HepG2 (cell line): ENCODE measurements around the gene MRPL42.

Experiments used
- FOXM1 ChIP-seq: sonication (generic); formaldehyde crosslinking; IDR thresholded peaks from 2 replicates; pipeline ENCODE4 v1.5.0; 2020; ENCODE audit warnings: missing genetic modification reagents
- JUND ChIP-seq: sonication (generic); formaldehyde crosslinking; IDR thresholded peaks from 2 replicates; pipeline ENCODE4 v1.8.0; 2022; ENCODE audit warnings: mild to moderate bottlenecking, missing genetic modification reagents
- KLF16 ChIP-seq, 2 experiments: sonication (generic) in 1 of 2; formaldehyde crosslinking in 1 of 2; IDR thresholded peaks; 2 replicates each; pipeline versions ENCODE4 v1.6.1 to v1.8.0; 2016 to 2023; ENCODE audit warnings: missing genetic modification reagents in 2 of 2, missing compliant biosample characterization in 1 of 2
- NAIF1 ChIP-seq: sonication (generic); formaldehyde crosslinking; IDR thresholded peaks from 2 replicates; pipeline ENCODE4 v1.5.0; 2020; ENCODE audit warnings: mild to moderate bottlenecking, missing genetic modification reagents, borderline replicate concordance
- POLR2A ChIP-seq, 2 experiments: IDR thresholded peaks; 2 replicates each; pipeline ENCODE4 v1.6.1; 2011; ENCODE audit warnings: low read depth in 2 of 2, low read length in 2 of 2, mild to moderate bottlenecking in 1 of 2, moderate library complexity in 1 of 2; ENCODE audit not compliant: insufficient read depth in 1 of 2
- POLR2AphosphoS5 ChIP-seq: IDR thresholded peaks from 2 replicates; pipeline ENCODE4 v1.6.1; 2012; ENCODE audit warnings: low read depth, low read length
- TCF7L2 ChIP-seq: IDR thresholded peaks from 2 replicates; pipeline ENCODE4 v1.6.1; 2011; ENCODE audit warnings: mild to moderate bottlenecking, low read depth, low read length, moderate library complexity
- TP53 ChIP-seq: sonication (generic); formaldehyde crosslinking; conservative IDR thresholded peaks from 2 replicates; pipeline ENCODE4 v1.4.0; 2020; ENCODE audit warnings: missing genetic modification reagents
- ZZZ3 ChIP-seq: sonication (generic); formaldehyde crosslinking; IDR thresholded peaks from 2 replicates; pipeline ENCODE4 v1.4.0; 2020; ENCODE audit warnings: missing genetic modification reagents, mild to moderate bottlenecking, borderline replicate concordance
- TF ChIP-seq, protein P1 (sequence below): sonication (generic); formaldehyde crosslinking; IDR thresholded peaks from 2 replicates; pipeline ENCODE4 v1.5.0; 2020; ENCODE audit warnings: mild to moderate bottlenecking, missing genetic modification reagents, moderate library complexity
- TF ChIP-seq, protein P2 (sequence below): sonication (generic); formaldehyde crosslinking; IDR thresholded peaks from 2 replicates; pipeline ENCODE4 v1.8.1; 2023; ENCODE audit warnings: mild to moderate bottlenecking, moderate library complexity, missing genetic modification reagents

DNA sequence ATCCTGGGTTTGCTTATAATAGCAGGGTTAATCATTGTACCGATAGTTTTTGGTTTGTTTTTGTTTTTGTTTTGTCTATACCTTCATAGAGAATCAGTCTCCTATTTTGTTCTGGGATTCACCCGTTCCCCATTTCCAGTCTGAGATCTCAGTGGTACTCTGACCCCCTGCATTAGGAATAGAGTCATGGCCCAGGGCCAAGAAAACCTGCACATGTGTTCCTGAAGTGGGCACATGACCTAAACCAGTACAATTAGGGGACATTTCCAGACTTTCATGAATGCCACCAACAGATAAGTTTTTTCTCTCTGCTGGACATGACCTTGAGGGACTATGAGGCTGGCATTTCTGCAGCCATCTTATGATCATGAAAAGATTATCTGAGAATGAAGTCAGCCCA lies 52.5 kb downstream of the MRPL42 start:
- TF ChIP-seq ZZZ3 (CRISPR knock-in tag), result no peak
- TF ChIP-seq, protein P1, sequence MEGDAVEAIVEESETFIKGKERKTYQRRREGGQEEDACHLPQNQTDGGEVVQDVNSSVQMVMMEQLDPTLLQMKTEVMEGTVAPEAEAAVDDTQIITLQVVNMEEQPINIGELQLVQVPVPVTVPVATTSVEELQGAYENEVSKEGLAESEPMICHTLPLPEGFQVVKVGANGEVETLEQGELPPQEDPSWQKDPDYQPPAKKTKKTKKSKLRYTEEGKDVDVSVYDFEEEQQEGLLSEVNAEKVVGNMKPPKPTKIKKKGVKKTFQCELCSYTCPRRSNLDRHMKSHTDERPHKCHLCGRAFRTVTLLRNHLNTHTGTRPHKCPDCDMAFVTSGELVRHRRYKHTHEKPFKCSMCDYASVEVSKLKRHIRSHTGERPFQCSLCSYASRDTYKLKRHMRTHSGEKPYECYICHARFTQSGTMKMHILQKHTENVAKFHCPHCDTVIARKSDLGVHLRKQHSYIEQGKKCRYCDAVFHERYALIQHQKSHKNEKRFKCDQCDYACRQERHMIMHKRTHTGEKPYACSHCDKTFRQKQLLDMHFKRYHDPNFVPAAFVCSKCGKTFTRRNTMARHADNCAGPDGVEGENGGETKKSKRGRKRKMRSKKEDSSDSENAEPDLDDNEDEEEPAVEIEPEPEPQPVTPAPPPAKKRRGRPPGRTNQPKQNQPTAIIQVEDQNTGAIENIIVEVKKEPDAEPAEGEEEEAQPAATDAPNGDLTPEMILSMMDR (CRISPR knock-in tag), result no peak
- TF ChIP-seq JUND (CRISPR knock-in tag), result no peak
- no peak for TF ChIP-seq FOXM1 (CRISPR knock-in tag)
- TF ChIP-seq NAIF1, result no peak
- TF ChIP-seq, protein P2, sequence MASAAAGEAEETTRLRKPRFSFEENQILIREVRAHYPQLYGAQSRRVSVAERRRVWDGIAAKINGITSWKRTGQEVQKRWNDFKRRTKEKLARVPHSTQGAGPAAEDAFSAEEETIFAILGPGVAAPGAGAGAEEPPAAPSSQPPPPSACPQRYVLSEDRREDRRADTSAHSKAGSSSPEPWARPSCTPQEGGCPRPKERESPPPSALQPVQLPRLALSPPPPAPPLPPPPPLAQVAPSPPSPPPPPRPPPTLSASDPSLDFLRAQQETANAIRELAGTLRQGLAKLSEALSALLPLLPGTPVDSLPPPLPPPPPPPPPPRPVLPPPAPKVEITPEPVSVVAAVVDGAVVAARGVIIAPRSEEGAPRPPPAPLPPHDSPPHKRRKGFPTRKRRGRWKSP (CRISPR knock-in tag), result no peak
- no peak for TF ChIP-seq TP53
- no peak for TF ChIP-seq POLR2A (IDR thresholded peaks at IDR 0.05; ENCODE audit: insufficient read depth in 1 of 2, low read depth in 2 of 2, low read length in 2 of 2)
- TF ChIP-seq POLR2AphosphoS5, result no peak
- TF ChIP-seq TCF7L2, result no peak
- TF ChIP-seq KLF16 (CRISPR knock-in tag; IDR thresholded peaks at IDR 0.05), result no peak
